MCF 10A (cell line): ENCODE measurements around the gene BUB1. TPM values are rescaled to one million over a fixed set of nuclear protein-coding genes. Genes with fewer than 3 reads are reported as not detected.

Source experiments
- BruUV-seq: library from RNA; stranded (reverse); fragments of 400-500 nt; replicated peaks from 2 replicates; lab custom pipeline; 2021; lab: Mats Ljungman, UMichigan
- CTCF ChIA-PET: fragments of 300-600 bp; sonication (Branson Sonifier 250); formaldehyde crosslinking; extraction: SDS; loops from one replicate; lab custom pipeline; 2021; ENCODE audit warnings: antibody characterized with exemption, inconsistent platforms; lab: Yijun Ruan, JAX
- POLR2A ChIA-PET: fragments of 300-600, 350-650 bp; sonication (Branson Sonifier 250); formaldehyde crosslinking; extraction: SDS; loops from one replicate; lab custom pipeline; 2020; ENCODE audit warnings: antibody characterized with exemption, inconsistent platforms; lab: Yijun Ruan, JAX
- DNase-seq: peaks from one replicate; pipeline ENCODE4 v3.0.0-alpha.2; 2018; ENCODE audit not compliant: unreplicated experiment
- H3K27ac Mint-ChIP-seq: one replicate; pipeline ENCODE4 v1.8.0; 2022; ENCODE audit warnings: mild to moderate bottlenecking, low read depth, mixed read lengths; ENCODE audit not compliant: unreplicated experiment
- H3K27me3 Mint-ChIP-seq: one replicate; pipeline ENCODE4 v1.8.0; 2022; ENCODE audit warnings: mixed read lengths; ENCODE audit not compliant: insufficient read depth, unreplicated experiment
- H3K36me3 Mint-ChIP-seq: one replicate; pipeline ENCODE4 v1.8.0; 2022; ENCODE audit warnings: mild to moderate bottlenecking, moderate library complexity, mixed read lengths; ENCODE audit not compliant: insufficient read depth, unreplicated experiment
- H3K4me1 Mint-ChIP-seq: one replicate; pipeline ENCODE4 v1.8.0; 2022; ENCODE audit warnings: mixed read lengths; ENCODE audit not compliant: insufficient read depth, unreplicated experiment
- H3K4me3 Mint-ChIP-seq: one replicate; pipeline ENCODE4 v1.8.0; 2022; ENCODE audit warnings: mild to moderate bottlenecking, moderate library complexity, mixed read lengths; ENCODE audit not compliant: unreplicated experiment
- H3K9me3 Mint-ChIP-seq: one replicate; pipeline ENCODE4 v1.8.0; 2022; ENCODE audit warnings: mixed read lengths; ENCODE audit not compliant: unreplicated experiment
- intact Hi-C: fragments of 100-400 bp; cut with micrococcal nuclease; formaldehyde crosslinking; loops from 2 replicates; pipeline ENCODE4 v1.14.1; 2022
- total RNA-seq: library from RNA; stranded (reverse); gene quantifications from 2 replicates; pipeline ENCODE4 v1.2.3, GENCODE V29; 2022
- TF ChIP-seq, protein P1 (sequence below): fragments of 200-600 bp; IDR thresholded peaks from one replicate; pipeline ENCODE4 v1.8.0; 2022; ENCODE audit warnings: antibody characterized with exemption, mild to moderate bottlenecking; ENCODE audit not compliant: unreplicated experiment

Gene BUB1
- total RNA-seq, 1 experiment from 2014 or later: 25.5 TPM

GRCh38 chr2:110678457-110679336 lies 834 bp upstream of the BUB1 start:
- BruUV-seq: TSS peak; percentile 96
- peak overlapping the region; percentile 93 for H3K27ac Mint-ChIP-seq
- no peaks in the 10 kb centered on the region for H3K9me3 Mint-ChIP-seq
- TF ChIP-seq, protein P1, sequence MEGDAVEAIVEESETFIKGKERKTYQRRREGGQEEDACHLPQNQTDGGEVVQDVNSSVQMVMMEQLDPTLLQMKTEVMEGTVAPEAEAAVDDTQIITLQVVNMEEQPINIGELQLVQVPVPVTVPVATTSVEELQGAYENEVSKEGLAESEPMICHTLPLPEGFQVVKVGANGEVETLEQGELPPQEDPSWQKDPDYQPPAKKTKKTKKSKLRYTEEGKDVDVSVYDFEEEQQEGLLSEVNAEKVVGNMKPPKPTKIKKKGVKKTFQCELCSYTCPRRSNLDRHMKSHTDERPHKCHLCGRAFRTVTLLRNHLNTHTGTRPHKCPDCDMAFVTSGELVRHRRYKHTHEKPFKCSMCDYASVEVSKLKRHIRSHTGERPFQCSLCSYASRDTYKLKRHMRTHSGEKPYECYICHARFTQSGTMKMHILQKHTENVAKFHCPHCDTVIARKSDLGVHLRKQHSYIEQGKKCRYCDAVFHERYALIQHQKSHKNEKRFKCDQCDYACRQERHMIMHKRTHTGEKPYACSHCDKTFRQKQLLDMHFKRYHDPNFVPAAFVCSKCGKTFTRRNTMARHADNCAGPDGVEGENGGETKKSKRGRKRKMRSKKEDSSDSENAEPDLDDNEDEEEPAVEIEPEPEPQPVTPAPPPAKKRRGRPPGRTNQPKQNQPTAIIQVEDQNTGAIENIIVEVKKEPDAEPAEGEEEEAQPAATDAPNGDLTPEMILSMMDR: no peak
- H3K4me3 Mint-ChIP-seq: peak overlapping the region; percentile 84
- ChIA-PET POLR2A (interaction anchor here (0.6 to 2.1 kb wide), 15 partner anchors 8 to 81 kb away, joined by 3 to 9 read pairs (median 4); no protein-coding TSS in a partner anchor), CTCF (interaction anchor here (0.6 to 4.5 kb wide), 5 partner anchors 11 to 352 kb away, joined by 3 to 31 read pairs (median 3); no protein-coding TSS in a partner anchor)
- DNase-seq: peak; percentile 28
- H3K36me3 Mint-ChIP-seq: no peaks in the 10 kb centered on the region
- peaks cover 22% of the 10 kb centered on the region for H3K4me1 Mint-ChIP-seq
- H3K27me3 Mint-ChIP-seq: no peaks in the 10 kb centered on the region
- intact Hi-C loops: loop anchor here (1.0 kb wide), 1 partner anchor 77 kb away; no protein-coding TSS in a partner anchor

DNA sequence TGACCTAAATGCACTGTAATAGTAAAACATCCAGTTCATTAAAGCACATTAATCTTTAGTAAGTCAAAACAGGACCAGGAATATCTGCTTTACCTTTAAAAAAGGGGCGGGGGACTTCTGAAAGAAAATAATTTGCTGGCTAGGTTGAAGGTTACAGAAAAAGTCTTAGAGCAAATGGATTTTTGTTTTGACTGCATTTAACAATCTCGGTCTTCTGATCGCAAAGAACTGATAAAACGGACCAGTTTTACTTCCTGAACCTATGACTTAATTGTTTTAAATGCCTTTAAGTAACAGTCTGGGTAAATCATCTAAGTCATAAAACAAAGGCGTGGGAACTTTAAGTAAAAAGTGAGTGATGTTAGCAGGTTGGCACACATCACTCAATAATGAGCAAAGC lies 783 bp downstream of the BUB1 start:
- ChIA-PET POLR2A (interaction anchor here (1.3 to 1.5 kb wide), 4 partner anchors 12 to 59 kb away, joined by 3 to 4 read pairs (median 4); no protein-coding TSS in a partner anchor), CTCF (interaction anchor here (1.1 to 4.5 kb wide), 3 partner anchors 10 to 79 kb away, joined by 3 to 31 read pairs (median 4); no protein-coding TSS in a partner anchor)
- H3K36me3 Mint-ChIP-seq: no peaks in the 10 kb centered on the region
- no peaks in the 10 kb centered on the region for H3K27me3 Mint-ChIP-seq
- intact Hi-C loops: no loop called here
- TF ChIP-seq, protein P1: no peak
- H3K9me3 Mint-ChIP-seq: no peaks in the 10 kb centered on the region
- H3K4me3 Mint-ChIP-seq: peak overlapping the region; percentile 84
- H3K4me1 Mint-ChIP-seq: peaks cover 22% of the 10 kb centered on the region
- DNase-seq: peak; percentile 6
- no peak overlapping the region for H3K27ac Mint-ChIP-seq
- TSS peak; percentile 56 for BruUV-seq

DNA sequence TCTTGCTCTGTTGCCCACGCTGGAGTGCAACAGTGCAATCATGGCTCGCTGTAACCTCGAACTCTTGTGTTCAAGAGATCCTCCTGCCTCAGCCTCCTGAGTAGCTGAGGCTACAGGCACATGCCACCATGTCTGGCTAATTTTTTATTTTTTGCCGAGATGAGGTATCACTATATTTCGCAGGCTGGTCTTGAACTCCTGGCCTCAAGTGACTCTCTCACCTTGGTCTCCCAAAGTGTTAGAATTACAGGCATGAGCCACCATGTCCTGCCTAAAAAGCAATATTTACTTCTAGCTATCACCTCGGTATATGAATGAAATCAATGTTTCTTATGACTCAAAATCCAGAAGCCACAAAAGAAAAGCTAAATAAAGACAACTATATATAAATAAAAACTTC lies 2.2 kb downstream of the BUB1 start:
- no TSS peak for BruUV-seq
- H3K9me3 Mint-ChIP-seq: no peaks in the 10 kb centered on the region
- peaks cover 22% of the 10 kb centered on the region for H3K4me1 Mint-ChIP-seq
- ChIA-PET CTCF (interaction anchor here (0.5 to 0.8 kb wide), 4 partner anchors 26 to 1825 kb away, joined by 3 to 4 read pairs (median 3); no protein-coding TSS in a partner anchor), POLR2A (interaction anchor here (0.7 to 0.9 kb wide), 2 partner anchors 13 kb away, joined by 3 read pairs; no protein-coding TSS in a partner anchor)
- intact Hi-C loops: no loop called here
- no peak overlapping the region for H3K4me3 Mint-ChIP-seq
- H3K27ac Mint-ChIP-seq: no peak overlapping the region
- TF ChIP-seq, protein P1: no peak
- no peaks in the 10 kb centered on the region for H3K27me3 Mint-ChIP-seq
- no peaks in the 10 kb centered on the region for H3K36me3 Mint-ChIP-seq
- no peak for DNase-seq
